DMS114 treated with DMSO at 0.1 percent for 48 hours (cell line): Measurements from ENCODE around the gene ARHGAP32.
"Not testable (repeated sequence)": the region's sequence is repeated elsewhere in the genome, so short reads cannot be mapped to it uniquely, and the experiment has no call there.

Experiments used
- DNase-seq: peaks from one replicate; lab custom pipeline; 2025; ENCODE audit not compliant: unreplicated experiment; lab: John Stamatoyannopoulos, UW

The ARHGAP32 gene

GRCh38 chr11:128936606-128937251 lies 255.4 kb downstream of the ARHGAP32 start:
- no peak for DNase-seq

- no peak for DNase-seq
Observed at GRCh38 chr11:128934926-128935325, 257.2 kb downstream of the ARHGAP32 start.

- no peak for DNase-seq
Observed at GRCh38 chr11:128934351-128934750, 257.8 kb downstream of the ARHGAP32 start.

- DNase-seq: no peak
Observed at GRCh38 chr11:128933481-128934178, 258.5 kb downstream of the ARHGAP32 start.

GRCh38 chr11:128931668-128932067 lies 260.5 kb downstream of the ARHGAP32 start:
- no peak for DNase-seq

GRCh38 chr11:128931066-128931465 lies 261.1 kb downstream of the ARHGAP32 start:
- DNase-seq: no peak

GRCh38 chr11:128929991-128930390 lies 262.1 kb downstream of the ARHGAP32 start:
- no peak for DNase-seq

GRCh38 chr11:128929468-128929867 lies 262.7 kb downstream of the ARHGAP32 start:
- no peak for DNase-seq

GRCh38 chr11:128928400-128928799 lies 263.7 kb downstream of the ARHGAP32 start:
- DNase-seq: no peak

- DNase-seq: no peak
Observed at GRCh38 chr11:128927683-128928336, 264.3 kb downstream of the ARHGAP32 start.

- DNase-seq: no peak
Observed at GRCh38 chr11:128927108-128927461, 265.0 kb downstream of the ARHGAP32 start.

GRCh38 chr11:128926437-128927107 lies 265.6 kb downstream of the ARHGAP32 start:
- no peak for DNase-seq

GRCh38 chr11:128926000-128926399 lies 266.1 kb downstream of the ARHGAP32 start:
- no peak for DNase-seq

- DNase-seq: no peak
Observed at GRCh38 chr11:128925250-128925600, 266.9 kb downstream of the ARHGAP32 start.

GRCh38 chr11:128924510-128925249 lies 267.4 kb downstream of the ARHGAP32 start:
- DNase-seq: no peak

- DNase-seq: no peak
Observed at GRCh38 chr11:128924104-128924503, 268.0 kb downstream of the ARHGAP32 start.

GRCh38 chr11:128921793-128922192 lies 270.3 kb downstream of the ARHGAP32 start:
- DNase-seq: no peak

GRCh38 chr11:128920666-128921065 lies 271.5 kb downstream of the ARHGAP32 start:
- no peak for DNase-seq

- DNase-seq: not testable (repeated sequence)
Observed at GRCh38 chr11:128919635-128920034, 272.5 kb downstream of the ARHGAP32 start.

- no peak for DNase-seq
Observed at GRCh38 chr11:128919216-128919615, 272.9 kb downstream of the ARHGAP32 start.

GRCh38 chr11:128917144-128917724 lies 274.9 kb downstream of the ARHGAP32 start:
- DNase-seq: no peak
